Activated CD4-positive, alpha-beta memory T cell treated with anti-CD3 and anti-CD28 coated beads for 36 hours (primary cell): ENCODE data around the gene CNDP2. TPM values are rescaled to one million over a fixed set of nuclear protein-coding genes. Genes with fewer than 3 reads are reported as not detected.

Experiments used
- CTCF ChIA-PET: fragments of 350-600 bp; sonication (Branson Sonifier 250); formaldehyde crosslinking; loops from one replicate; lab custom pipeline; 2021; ENCODE audit warnings: antibody characterized with exemption, inconsistent platforms; lab: Charles Lee
- POLR2A ChIA-PET: fragments of 350-600 bp; sonication (Branson Sonifier 250); formaldehyde crosslinking; loops from one replicate; lab custom pipeline; 2021; ENCODE audit warnings: antibody characterized with exemption; lab: Charles Lee
- DNase-seq: peaks from one replicate; pipeline ENCODE4 v3.0.0-alpha.2; 2020
- H3K27ac Mint-ChIP-seq: one replicate; pipeline ENCODE4 v1.8.0; 2021; ENCODE audit warnings: mixed read lengths
- H3K27me3 Mint-ChIP-seq: one replicate; pipeline ENCODE4 v1.8.0; 2021; ENCODE audit warnings: mixed read lengths
- H3K36me3 Mint-ChIP-seq: one replicate; pipeline ENCODE4 v1.8.0; 2021; ENCODE audit warnings: mixed read lengths
- H3K4me1 Mint-ChIP-seq: one replicate; pipeline ENCODE4 v1.8.0; 2021; ENCODE audit warnings: low read depth, mixed read lengths
- H3K4me3 Mint-ChIP-seq: one replicate; pipeline ENCODE4 v1.8.0; 2021; ENCODE audit warnings: mild to moderate bottlenecking, mixed read lengths
- H3K9me3 Mint-ChIP-seq: one replicate; pipeline ENCODE4 v1.8.0; 2021; ENCODE audit warnings: mixed read lengths
- intact Hi-C: fragments of 100-400 bp; cut with micrococcal nuclease; formaldehyde crosslinking; loops from one replicate; pipeline ENCODE4 v1.15.1; 2023
- total RNA-seq, 2 experiments: library from RNA; stranded (reverse); gene quantifications; one replicate each; pipeline ENCODE4 v1.2.3, GENCODE V29; 2021

CNDP2 gene
- total RNA-seq, 2 experiments from 2014 or later = 144 to 147 TPM

DNA sequence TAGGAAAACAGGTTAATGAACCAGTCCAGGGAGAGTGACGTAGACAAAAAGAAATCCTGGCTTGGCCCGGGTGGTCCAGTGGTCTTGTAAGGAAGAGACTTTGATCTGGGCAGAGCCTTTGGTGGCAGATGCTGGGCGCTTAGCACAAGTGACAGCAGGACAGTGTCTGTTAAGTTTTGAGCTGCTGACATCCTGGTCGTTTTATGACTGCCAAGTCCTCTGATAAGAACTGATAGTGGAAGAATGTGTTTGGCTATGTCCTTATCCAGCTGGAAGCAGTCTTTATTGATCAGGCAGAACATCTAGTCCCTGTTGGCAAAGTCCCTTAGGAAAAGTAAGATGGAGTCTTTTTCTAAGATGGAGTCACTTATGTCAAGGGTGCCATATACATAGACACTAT, 74.1 kb downstream of the CNDP2 start:
- Mint-ChIP-seq H3K4me1 (peaks cover 5% of the 10 kb centered on the region), H3K36me3 (peaks cover 7% of the 10 kb centered on the region), H3K27me3 (peaks cover 24% of the 10 kb centered on the region), H3K4me3 (no peak overlapping the region), H3K27ac (no peak overlapping the region), H3K9me3 (peaks cover 7% of the 10 kb centered on the region)
- no peak for DNase-seq
- CTCF ChIA-PET = interaction anchor here (1.6 kb wide), 1 partner anchor 18 kb away, joined by 5 read pairs; no protein-coding TSS in a partner anchor
- intact Hi-C loops = no loop called here
- POLR2A ChIA-PET = no interaction called here

DNA sequence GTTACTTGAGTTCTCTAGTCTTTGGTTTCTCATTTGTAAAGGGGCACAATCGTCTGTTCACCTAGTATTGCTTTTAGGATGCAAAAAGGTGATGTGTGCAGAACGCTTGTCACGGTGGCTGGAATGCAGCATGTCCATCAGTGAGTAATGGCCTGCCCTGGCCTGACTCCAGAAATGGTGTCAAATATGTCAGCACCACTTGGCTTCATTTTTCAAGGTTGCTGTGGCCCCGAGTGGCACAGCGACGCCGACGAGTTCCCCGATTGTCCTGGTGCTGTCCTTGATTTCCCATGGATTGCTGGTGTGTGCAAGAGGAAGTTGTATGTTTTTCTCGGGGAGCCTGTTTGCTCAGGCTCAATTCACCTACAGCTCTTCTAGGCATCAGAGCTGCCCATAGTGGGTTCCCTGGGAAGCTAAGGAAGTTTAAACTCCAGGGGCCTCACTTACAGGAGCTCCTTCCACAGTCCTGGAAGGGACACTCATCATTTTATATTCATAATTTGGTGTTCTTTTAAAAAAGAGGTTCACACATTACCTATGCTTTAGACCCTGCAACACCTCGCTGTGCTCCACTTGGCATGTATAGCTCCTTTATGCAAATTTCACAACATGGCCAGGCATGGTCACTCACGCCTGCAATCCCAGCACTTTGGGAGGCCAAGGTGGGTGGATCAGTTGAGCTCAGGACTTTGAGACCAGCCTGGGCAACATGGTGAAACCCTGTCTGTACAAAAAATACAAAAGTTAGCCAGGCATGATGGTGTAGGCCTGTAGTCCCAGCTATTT, 75.9 kb downstream of the CNDP2 start:
- ChIA-PET CTCF (no interaction called here), POLR2A (no interaction called here)
- Mint-ChIP-seq H3K4me3 (no peak overlapping the region), H3K9me3 (no peaks in the 10 kb centered on the region), H3K36me3 (peaks cover 3% of the 10 kb centered on the region), H3K27me3 (peaks cover 24% of the 10 kb centered on the region), H3K4me1 (peaks cover 5% of the 10 kb centered on the region), H3K27ac (no peak overlapping the region)
- intact Hi-C loops = no loop called here
- no peak for DNase-seq

DNA sequence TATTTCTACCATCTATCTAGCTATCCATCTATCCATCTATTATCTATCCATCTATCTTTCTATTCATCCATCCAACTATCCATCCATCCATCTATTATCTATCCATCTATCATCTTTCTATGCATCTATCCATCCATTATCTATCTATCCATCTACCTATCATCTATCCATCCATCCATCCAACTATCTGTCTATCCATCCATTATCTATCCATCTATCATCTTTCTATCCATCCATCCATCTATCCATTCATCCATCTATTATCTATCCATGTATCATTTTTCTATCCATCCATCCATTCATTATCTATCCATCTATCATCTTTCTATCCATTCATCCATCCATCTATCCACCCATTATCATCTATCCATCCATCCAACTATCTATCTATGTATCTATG, 76.9 kb downstream of the CNDP2 start:
- Mint-ChIP-seq H3K36me3 (no peaks in the 10 kb centered on the region), H3K9me3 (no peaks in the 10 kb centered on the region), H3K4me1 (peaks cover 5% of the 10 kb centered on the region), H3K4me3 (no peak overlapping the region), H3K27me3 (peaks cover 23% of the 10 kb centered on the region), H3K27ac (no peak overlapping the region)
- POLR2A ChIA-PET = no interaction called here
- CTCF ChIA-PET = no interaction called here
- DNase-seq = no peak
- intact Hi-C loops = no loop called here

Other genes with a start within 250 kb of the CNDP2 start
- gene CYB5A, start 204.4 kb upstream of the CNDP2 start, total RNA-seq = 10 to 100 TPM; 64.4 to 65.2 TPM
- not detected for gene C18orf63, start 180.5 kb upstream of the CNDP2 start, total RNA-seq
- gene DIPK1C, start 39.1 kb upstream of the CNDP2 start, total RNA-seq = not detected
- gene CNDP1, start 38.1 kb downstream of the CNDP2 start, total RNA-seq = not detected
- gene ZNF407, start 101.5 kb downstream of the CNDP2 start, total RNA-seq = 10 to 100 TPM; 10.0 to 10.5 TPM